Measurements from ENCODE around the gene AATF.

AATF gene

DNA sequence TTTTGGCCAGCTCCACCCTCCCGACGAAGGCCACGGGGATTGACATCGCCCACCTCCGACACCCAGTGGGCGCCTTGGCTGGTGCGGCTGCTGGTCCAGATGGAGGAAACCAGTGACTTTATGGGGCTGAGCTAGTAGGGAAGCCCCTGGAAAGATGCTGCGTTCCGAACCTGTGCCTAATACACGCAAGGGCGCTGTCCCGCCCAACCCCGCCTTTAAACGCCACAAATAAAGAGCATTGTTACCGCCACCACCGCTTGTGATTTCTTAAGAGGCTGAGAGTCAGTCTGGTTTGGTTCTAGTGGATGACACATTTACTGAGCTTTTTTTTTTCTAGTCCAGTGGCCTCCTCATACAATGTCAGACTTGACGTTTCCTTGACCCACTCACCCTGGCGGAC is 107.9 kb downstream of the AATF start:
- DNase-seq (ENCODE audit: extremely low spot score) = no peak
- TF ChIP-seq ZNF384 (IDR thresholded peaks at IDR 0.05) (no peak), PKNOX1 (IDR thresholded peaks at IDR 0.05) (no peak), L3MBTL2 (conservative IDR thresholded peaks at IDR 0.05) (no peak), FOXA1 (IDR thresholded peaks at IDR 0.05) (no peak), SP1 (IDR thresholded peaks at IDR 0.05) (no peak), LEF1 (IDR thresholded peaks at IDR 0.05; ENCODE audit: borderline replicate concordance) (no peak), NFRKB (IDR thresholded peaks at IDR 0.05) (no peak), FOXM1 (IDR thresholded peaks at IDR 0.05; ENCODE audit: borderline replicate concordance) (no peak), CTBP1 (IDR thresholded peaks at IDR 0.05; ENCODE audit: borderline replicate concordance) (no peak), BHLHE40 (IDR thresholded peaks at IDR 0.05; ENCODE audit: borderline replicate concordance) (no peak), HDGF (IDR thresholded peaks at IDR 0.05; ENCODE audit: borderline replicate concordance) (no peak), ELF4 (IDR thresholded peaks at IDR 0.05) (no peak), ARNT (IDR thresholded peaks at IDR 0.05) (no peak)
- CTCF ChIA-PET = interaction anchor here (0.6 kb wide), 1 partner anchor 308 kb away, joined by 3 read pairs; no protein-coding TSS in a partner anchor
- POLR2A ChIA-PET = no interaction called here

- TF ChIP-seq ARNT (IDR thresholded peaks at IDR 0.05) = no peak
- no peak for TF ChIP-seq CTBP1 (IDR thresholded peaks at IDR 0.05; ENCODE audit: borderline replicate concordance)
- TF ChIP-seq HDGF (IDR thresholded peaks at IDR 0.05; ENCODE audit: borderline replicate concordance) = no peak
- TF ChIP-seq PKNOX1 (IDR thresholded peaks at IDR 0.05) = no peak
- POLR2A ChIA-PET = no interaction called here
- CTCF ChIA-PET = interaction anchor here (0.6 kb wide), 1 partner anchor 441 kb away, joined by 4 read pairs; no protein-coding TSS in a partner anchor
- no peak for DNase-seq (ENCODE audit: extremely low spot score)
Measured at GRCh38 chr17:37059493-37059892, 110.7 kb downstream of the AATF start.

- no peak for DNase-seq (ENCODE audit: extremely low spot score)
- TF ChIP-seq FOXM1 (IDR thresholded peaks at IDR 0.05; ENCODE audit: borderline replicate concordance) (no peak), NFRKB (IDR thresholded peaks at IDR 0.05) (no peak), L3MBTL2 (conservative IDR thresholded peaks at IDR 0.05) (no peak), HDGF (IDR thresholded peaks at IDR 0.05; ENCODE audit: borderline replicate concordance) (no peak), ZNF384 (IDR thresholded peaks at IDR 0.05) (no peak), FOXA1 (IDR thresholded peaks at IDR 0.05) (no peak), CTBP1 (IDR thresholded peaks at IDR 0.05; ENCODE audit: borderline replicate concordance) (no peak), ELF4 (IDR thresholded peaks at IDR 0.05) (no peak), SUZ12 (IDR thresholded peaks at IDR 0.05) (no peak)
- ChIA-PET POLR2A (interaction anchor here (0.6 kb wide), 1 partner anchor 98 kb away, joined by 4 read pairs; no protein-coding TSS in a partner anchor), CTCF (no interaction called here)
Measured at GRCh38 chr17:37060094-37060493, 111.3 kb downstream of the AATF start.

DNA sequence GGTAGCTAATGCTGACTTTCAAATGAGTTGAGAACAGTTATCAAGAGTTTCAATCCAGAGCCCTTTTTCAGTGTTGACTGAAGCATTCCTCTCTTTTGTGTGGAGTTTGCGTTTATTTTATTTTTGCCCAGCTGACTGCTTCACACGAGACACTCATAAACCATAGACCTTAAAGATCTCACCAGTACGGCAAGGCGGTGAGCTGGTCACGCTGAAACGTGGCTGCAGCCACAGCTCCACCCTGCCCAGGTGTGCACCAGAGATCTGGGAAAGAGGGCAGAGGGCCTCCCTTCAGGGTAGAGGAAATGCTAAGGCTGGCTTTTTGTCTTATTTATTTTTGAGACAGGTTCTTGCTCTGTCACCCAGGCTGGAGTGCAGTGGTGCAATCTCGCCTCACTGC is 112.2 kb downstream of the AATF start:
- DNase-seq (ENCODE audit: extremely low spot score) = no peak
- TF ChIP-seq CTBP1 (IDR thresholded peaks at IDR 0.05; ENCODE audit: borderline replicate concordance) (no peak), HDGF (IDR thresholded peaks at IDR 0.05; ENCODE audit: borderline replicate concordance) (no peak), FOXK2 (IDR thresholded peaks at IDR 0.05) (no peak), ELF4 (IDR thresholded peaks at IDR 0.05) (no peak), SUZ12 (IDR thresholded peaks at IDR 0.05) (no peak), SP1 (IDR thresholded peaks at IDR 0.05) (no peak), PKNOX1 (IDR thresholded peaks at IDR 0.05) (no peak), L3MBTL2 (conservative IDR thresholded peaks at IDR 0.05) (no peak), FOXA1 (IDR thresholded peaks at IDR 0.05) (no peak), FOXM1 (IDR thresholded peaks at IDR 0.05; ENCODE audit: borderline replicate concordance) (no peak), NFRKB (IDR thresholded peaks at IDR 0.05) (no peak), ZNF384 (IDR thresholded peaks at IDR 0.05) (no peak), BHLHE40 (IDR thresholded peaks at IDR 0.05; ENCODE audit: borderline replicate concordance) (no peak), LEF1 (IDR thresholded peaks at IDR 0.05; ENCODE audit: borderline replicate concordance) (no peak)
- POLR2A ChIA-PET = no interaction called here
- CTCF ChIA-PET = no interaction called here

GRCh38 chr17:37062021-37062420 is 113.3 kb downstream of the AATF start:
- CTCF ChIA-PET = interaction anchor here (1.6 kb wide), 1 partner anchor 14 kb away, joined by 5 read pairs; no protein-coding TSS in a partner anchor
- no peak for DNase-seq (ENCODE audit: extremely low spot score)
- TF ChIP-seq ARNT (IDR thresholded peaks at IDR 0.05) = no peak
- TF ChIP-seq L3MBTL2 (conservative IDR thresholded peaks at IDR 0.05) = no peak
- no peak for TF ChIP-seq BHLHE40 (IDR thresholded peaks at IDR 0.05; ENCODE audit: borderline replicate concordance)
- TF ChIP-seq FOXA1 (IDR thresholded peaks at IDR 0.05) = no peak
- no peak for TF ChIP-seq SUZ12 (IDR thresholded peaks at IDR 0.05)
- no peak for TF ChIP-seq TARDBP (IDR thresholded peaks at IDR 0.05)
- no peak for TF ChIP-seq HDGF (IDR thresholded peaks at IDR 0.05; ENCODE audit: borderline replicate concordance)
- no peak for TF ChIP-seq SP1 (IDR thresholded peaks at IDR 0.05)
- TF ChIP-seq PKNOX1 (IDR thresholded peaks at IDR 0.05) = no peak
- no peak for TF ChIP-seq CTBP1 (IDR thresholded peaks at IDR 0.05; ENCODE audit: borderline replicate concordance)
- TF ChIP-seq LEF1 (IDR thresholded peaks at IDR 0.05; ENCODE audit: borderline replicate concordance) = no peak
- no peak for TF ChIP-seq ZNF384 (IDR thresholded peaks at IDR 0.05)
- TF ChIP-seq NFRKB (IDR thresholded peaks at IDR 0.05) = no peak
- TF ChIP-seq FOXK2 (IDR thresholded peaks at IDR 0.05) = no peak
- no peak for TF ChIP-seq FOXM1 (IDR thresholded peaks at IDR 0.05; ENCODE audit: borderline replicate concordance)
- TF ChIP-seq ELF4 (IDR thresholded peaks at IDR 0.05) = no peak
- POLR2A ChIA-PET = no interaction called here

GRCh38 chr17:37064206-37064605 is 115.5 kb downstream of the AATF start:
- POLR2A ChIA-PET = no interaction called here
- TF ChIP-seq SP1 (IDR thresholded peaks at IDR 0.05) = no peak
- TF ChIP-seq FOXM1 (IDR thresholded peaks at IDR 0.05; ENCODE audit: borderline replicate concordance) = no peak
- TF ChIP-seq L3MBTL2 (conservative IDR thresholded peaks at IDR 0.05) = no peak
- TF ChIP-seq FOXA1 (IDR thresholded peaks at IDR 0.05) = no peak
- no peak for DNase-seq (ENCODE audit: extremely low spot score)
- CTCF ChIA-PET = no interaction called here
